ENCODE data around the gene SLC13A3.

DNA sequence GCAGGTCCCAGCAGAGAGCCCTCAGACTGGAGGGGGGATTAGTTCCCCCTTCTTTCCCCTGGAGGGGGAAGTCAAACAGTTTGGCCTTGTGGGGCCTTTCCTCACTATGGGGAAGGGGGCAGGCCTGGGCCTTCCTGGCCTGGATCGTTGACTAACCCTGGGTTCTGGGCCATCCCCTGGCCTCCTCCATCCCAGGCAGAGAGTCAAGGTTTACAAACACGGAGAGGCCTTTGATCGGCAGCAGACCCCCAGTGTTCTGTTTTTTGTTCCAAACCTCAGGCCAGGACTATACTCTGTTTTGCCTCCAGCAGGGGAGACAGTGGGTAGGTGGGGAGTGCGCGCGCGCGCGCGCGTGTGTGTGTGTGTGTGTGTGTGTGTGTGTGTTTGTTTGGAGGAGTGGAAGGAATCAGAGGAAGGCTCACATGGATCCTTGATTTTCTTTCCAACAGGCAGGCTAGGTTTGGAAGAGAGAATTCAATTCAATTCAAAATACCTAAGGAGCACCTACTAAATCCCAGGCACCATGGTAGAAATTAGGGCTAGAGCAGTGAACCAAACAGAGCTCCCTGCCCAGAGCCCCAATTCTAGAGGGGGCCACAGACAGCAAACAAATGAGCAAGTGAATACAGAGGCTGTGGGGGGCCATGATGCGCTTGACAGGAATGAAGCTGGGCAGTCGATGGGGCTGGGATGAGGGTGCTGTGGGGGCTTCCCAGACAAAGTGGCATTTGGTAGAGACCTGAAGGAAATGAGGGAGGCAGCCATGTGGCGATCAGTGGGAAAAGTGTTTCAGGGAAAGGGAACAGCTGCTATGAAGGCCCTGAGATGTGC lies 23.2 kb upstream of the SLC13A3 start:
- TF ChIP-seq, protein P1, sequence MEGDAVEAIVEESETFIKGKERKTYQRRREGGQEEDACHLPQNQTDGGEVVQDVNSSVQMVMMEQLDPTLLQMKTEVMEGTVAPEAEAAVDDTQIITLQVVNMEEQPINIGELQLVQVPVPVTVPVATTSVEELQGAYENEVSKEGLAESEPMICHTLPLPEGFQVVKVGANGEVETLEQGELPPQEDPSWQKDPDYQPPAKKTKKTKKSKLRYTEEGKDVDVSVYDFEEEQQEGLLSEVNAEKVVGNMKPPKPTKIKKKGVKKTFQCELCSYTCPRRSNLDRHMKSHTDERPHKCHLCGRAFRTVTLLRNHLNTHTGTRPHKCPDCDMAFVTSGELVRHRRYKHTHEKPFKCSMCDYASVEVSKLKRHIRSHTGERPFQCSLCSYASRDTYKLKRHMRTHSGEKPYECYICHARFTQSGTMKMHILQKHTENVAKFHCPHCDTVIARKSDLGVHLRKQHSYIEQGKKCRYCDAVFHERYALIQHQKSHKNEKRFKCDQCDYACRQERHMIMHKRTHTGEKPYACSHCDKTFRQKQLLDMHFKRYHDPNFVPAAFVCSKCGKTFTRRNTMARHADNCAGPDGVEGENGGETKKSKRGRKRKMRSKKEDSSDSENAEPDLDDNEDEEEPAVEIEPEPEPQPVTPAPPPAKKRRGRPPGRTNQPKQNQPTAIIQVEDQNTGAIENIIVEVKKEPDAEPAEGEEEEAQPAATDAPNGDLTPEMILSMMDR (IDR thresholded peaks at IDR 0.05; ENCODE audit: insufficient read depth, low read length, poor library complexity, severe bottlenecking), result no peak
- TF ChIP-seq EZH2phosphoT487 (conservative IDR thresholded peaks at IDR 0.05; ENCODE audit: low read length), result no peak
